GM13977 (cell line): ENCODE measurements around the gene CISD1.
"Not testable (repeated sequence)": the region's sequence is repeated elsewhere in the genome, so short reads cannot be mapped to it uniquely, and the experiment has no call there.

Source experiments
- DNase-seq: peaks from one replicate; pipeline ENCODE4 v3.0.0; 2012; ENCODE audit warnings: low spot score
- in situ Hi-C: fragments of 300-500 bp; cut with MboI; formaldehyde crosslinking; loops from one replicate; pipeline ENCODE4 v1.12.0; 2022; ENCODE audit warnings: low sequenced_read_pairs, low pct_unique_long_range_greater_than_20kb, mixed read lengths, inconsistent platforms; ENCODE audit not compliant: unreplicated experiment
- TF ChIP-seq, protein P1 (sequence below): IDR thresholded peaks from 2 replicates; pipeline ENCODE4 v1.5.1; 2012; ENCODE audit warnings: mild to moderate bottlenecking, control low read depth; ENCODE audit not compliant: insufficient read depth; ENCODE audit errors: extremely low read depth, missing control alignments

The CISD1 gene

DNA sequence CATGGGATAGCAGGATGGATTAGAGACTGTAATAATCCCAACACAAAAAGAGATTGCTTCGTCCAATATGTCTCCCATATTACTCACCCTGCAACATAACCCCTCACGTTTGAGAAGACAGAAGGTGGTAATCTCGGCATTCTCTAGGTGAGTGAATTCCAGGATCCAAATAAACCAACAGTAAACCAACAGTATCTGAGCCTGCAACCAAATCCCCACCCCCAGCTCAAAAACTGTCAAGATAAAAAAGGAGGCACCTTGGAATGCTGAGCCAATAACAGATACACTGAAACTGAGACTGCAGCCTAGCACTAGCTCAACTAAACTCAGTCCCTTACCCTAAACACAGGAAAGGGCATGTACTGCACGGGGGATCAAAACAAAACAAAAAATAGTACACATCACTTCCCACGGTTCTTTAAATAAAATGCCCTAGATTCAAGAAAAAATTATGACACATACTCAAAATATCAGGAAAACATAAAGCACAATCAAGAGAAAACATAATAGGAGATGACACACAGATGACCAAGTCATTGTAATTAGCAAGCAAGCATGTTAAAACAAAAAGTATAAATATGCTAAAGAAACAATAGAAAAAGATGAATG lies 29.3 kb upstream of the CISD1 start:
- TF ChIP-seq, protein P1, sequence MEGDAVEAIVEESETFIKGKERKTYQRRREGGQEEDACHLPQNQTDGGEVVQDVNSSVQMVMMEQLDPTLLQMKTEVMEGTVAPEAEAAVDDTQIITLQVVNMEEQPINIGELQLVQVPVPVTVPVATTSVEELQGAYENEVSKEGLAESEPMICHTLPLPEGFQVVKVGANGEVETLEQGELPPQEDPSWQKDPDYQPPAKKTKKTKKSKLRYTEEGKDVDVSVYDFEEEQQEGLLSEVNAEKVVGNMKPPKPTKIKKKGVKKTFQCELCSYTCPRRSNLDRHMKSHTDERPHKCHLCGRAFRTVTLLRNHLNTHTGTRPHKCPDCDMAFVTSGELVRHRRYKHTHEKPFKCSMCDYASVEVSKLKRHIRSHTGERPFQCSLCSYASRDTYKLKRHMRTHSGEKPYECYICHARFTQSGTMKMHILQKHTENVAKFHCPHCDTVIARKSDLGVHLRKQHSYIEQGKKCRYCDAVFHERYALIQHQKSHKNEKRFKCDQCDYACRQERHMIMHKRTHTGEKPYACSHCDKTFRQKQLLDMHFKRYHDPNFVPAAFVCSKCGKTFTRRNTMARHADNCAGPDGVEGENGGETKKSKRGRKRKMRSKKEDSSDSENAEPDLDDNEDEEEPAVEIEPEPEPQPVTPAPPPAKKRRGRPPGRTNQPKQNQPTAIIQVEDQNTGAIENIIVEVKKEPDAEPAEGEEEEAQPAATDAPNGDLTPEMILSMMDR, result no peak
- in situ Hi-C loops, result no loop called here
- no peak for DNase-seq

DNA sequence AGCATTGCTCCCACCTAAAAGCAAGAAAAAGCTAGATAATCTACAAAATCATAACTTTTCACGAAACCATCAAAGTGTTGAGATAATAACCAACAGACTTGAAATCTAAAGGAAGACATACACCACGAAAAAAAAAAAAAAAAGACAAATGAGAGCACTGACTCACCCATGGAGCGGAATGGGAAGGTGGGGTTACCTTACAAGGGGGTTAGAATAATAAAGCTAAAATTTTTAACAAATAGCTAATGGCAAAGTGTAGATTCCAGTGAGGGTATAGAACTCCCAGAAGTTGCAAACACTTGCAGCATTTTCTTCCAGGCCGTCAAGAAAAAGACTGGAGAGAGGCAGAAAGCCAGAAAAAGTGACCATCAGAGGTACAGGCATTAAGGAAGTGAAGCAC lies 28.4 kb upstream of the CISD1 start:
- DNase-seq, result no peak
- TF ChIP-seq, protein P1, result no peak
- in situ Hi-C loops, result no loop called here

DNA sequence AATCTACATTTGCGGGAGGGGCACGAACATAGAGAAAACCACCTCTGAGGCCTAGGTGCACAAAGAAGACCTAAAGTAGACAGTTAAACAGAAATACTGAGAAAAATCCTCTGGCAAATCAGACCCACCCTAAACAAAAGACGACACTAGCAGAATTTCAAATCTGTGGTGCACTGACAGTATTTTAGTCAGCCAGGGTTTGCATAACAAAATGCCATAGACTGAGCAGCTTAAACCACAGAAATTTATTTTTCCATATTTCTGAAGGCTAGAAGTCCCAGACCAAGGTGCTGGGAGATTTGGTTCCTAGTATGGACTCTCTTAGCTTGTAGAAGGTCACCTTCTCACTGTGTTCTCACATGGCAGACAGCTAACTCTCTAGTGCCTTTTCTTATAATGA lies 27.6 kb upstream of the CISD1 start:
- TF ChIP-seq, protein P1, result no peak
- DNase-seq, result no peak
- in situ Hi-C loops, result no loop called here

DNA sequence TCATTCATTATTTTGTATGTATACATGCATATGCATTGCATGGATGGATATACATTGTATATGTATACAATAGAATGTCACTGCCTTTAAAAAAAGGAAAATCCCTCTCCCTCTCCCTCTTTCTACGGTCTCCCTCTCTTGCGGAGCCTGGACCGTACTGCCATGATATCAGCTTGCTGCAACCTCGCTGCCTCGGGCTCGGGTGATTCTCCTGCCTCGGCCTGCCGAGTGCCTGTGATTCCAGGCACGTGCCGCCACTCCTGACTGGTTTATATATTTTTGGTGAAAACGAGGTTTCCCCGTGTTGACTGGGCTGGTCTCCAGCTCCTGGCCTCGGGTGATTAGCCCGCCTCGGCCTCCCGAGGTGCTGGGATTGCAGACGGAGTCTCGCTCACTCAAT lies 25.7 kb upstream of the CISD1 start:
- TF ChIP-seq, protein P1, result no peak
- no peak for DNase-seq
- in situ Hi-C loops, result no loop called here

DNA sequence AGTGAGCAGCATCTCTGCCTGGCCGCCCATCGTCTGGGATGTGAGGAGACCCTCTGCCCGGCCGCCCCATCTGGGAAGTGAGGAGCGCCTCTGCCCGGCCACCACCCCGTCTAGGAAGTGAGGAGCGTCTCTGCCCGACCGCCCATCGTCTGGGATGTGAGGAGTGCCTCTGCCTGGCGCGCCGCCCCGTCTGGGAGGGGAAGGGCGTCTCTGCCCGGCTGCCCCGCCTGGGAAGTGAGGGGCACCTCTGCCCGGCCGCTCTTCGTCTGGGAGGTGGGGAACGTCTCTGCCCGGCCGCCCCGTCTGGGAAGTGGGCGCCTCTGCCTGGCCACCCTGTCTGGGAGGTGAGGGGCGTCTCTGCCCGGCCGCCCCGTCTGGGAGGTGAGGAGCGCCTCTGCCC lies 25.2 kb upstream of the CISD1 start:
- DNase-seq, in situ Hi-C loops: not testable (repeated sequence)

DNA sequence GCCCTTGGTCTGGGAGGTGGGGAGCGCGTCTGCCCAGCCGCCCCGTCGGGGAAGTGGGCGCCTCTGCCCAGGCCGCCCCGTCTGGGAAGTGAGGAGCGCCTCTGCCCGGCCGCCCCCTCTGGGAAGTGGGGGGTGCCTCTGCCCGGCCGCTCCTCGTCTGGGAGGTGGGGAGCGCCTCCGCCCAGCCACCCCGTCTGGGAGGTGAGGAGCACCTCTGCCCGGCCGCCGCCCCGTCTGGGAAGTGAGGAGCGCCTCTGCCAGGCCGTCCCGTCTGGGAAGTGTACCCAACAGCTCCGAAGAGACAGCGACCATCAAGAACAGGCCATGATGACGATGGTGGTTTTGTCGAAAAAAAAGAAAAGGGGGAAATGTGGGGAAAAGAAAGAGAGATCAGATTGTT lies 24.7 kb upstream of the CISD1 start:
- in situ Hi-C loops, DNase-seq: not testable (repeated sequence)

DNA sequence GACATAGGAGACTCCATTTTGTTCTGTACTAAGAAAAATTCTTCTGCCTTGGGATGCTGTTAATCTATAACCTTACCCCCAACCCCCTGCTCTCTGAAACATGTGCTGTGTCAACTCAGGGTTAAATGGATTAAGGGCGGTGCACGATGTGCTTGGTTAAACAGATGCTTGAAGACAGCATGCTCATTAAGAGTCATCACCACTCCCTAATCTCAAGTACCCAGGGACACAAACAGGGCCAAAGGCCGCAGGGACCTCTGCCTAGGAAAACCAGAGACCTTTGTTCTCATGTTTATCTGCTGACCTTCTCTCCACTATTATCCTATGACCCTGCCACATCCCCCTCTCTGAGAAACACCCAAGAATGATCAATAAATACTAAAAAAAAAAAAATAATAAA lies 24.3 kb upstream of the CISD1 start:
- in situ Hi-C loops, DNase-seq: not testable (repeated sequence)

DNA sequence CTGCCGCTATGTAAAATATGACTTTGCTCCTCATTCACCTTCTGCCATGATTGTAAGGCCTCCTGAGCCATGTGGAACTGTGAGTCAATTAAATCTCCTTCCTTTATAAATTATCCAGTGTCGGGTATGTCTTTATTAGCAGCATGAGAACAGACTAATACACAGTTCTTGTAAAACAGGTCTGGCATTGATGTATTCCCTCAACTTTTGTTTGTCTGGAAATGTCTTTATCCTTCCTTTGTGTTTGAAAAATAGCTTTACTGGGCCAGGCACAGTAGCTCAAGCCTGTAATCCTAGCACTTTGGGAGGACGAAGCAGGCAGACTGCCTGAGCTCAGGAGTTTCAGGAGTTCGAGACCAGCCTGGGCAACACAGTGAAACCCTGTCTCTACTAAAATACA lies 15.8 kb upstream of the CISD1 start:
- TF ChIP-seq, protein P1, result no peak
- no peak for DNase-seq
- in situ Hi-C loops, result no loop called here
